ENCODE measurements around the gene TOR4A. TPM values are rescaled to one million over a fixed set of nuclear protein-coding genes. Genes with fewer than 3 reads are reported as not detected.

Gene TOR4A
- total and polyA plus RNA-seq, 12 donors, result 4.7 to 21.5 (median 16.5) TPM

DNA sequence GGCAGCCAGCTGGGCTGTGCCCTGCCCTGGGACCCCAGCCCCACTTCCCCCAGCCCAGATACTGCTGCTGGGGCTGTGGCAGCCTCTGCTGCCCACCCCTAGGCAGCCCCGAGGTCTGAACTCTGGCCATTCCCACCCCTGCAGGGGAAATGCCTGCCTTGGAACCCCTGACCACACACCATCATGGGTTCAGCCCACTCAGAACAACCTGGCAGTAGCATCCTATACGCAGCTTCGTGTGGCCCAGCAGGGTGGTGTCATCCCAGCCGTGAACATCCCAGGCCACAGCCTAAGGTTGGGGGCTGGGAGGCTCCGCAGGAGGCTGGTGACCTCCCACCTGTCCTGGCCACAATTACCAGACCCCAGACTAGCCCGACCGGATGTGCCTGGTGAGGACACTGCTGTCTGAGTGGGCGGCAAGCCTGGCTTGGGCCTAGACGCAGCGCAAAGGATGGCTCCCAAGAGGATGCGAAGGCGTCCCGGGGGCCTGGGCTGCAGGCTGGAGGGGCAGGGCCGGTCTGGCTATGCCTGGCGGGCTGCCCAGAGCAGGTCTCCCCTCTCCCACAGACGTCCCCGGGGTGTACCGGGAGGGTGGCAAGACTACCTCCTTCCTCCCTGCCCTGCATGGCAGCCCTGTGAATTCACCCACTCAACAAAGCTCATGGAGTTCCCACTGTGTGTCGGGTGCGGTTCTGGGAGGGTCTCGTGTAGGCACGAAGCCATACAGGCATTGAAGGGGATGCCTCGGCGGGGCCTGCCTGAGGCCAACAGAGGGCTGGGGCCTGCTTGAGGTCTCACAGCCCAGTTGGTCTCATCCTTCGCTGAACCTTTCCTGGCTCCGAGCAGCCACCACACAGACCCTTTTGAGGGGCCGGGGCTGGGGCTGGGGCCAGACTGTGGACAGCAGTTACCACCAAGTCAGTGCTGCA, 48.3 kb upstream of the TOR4A start:
- peaks cover 16 to 60% (median 58%) of the 10 kb centered on the region in 7 donors for H3K27me3 ChIP-seq
- TF ChIP-seq, protein P1, sequence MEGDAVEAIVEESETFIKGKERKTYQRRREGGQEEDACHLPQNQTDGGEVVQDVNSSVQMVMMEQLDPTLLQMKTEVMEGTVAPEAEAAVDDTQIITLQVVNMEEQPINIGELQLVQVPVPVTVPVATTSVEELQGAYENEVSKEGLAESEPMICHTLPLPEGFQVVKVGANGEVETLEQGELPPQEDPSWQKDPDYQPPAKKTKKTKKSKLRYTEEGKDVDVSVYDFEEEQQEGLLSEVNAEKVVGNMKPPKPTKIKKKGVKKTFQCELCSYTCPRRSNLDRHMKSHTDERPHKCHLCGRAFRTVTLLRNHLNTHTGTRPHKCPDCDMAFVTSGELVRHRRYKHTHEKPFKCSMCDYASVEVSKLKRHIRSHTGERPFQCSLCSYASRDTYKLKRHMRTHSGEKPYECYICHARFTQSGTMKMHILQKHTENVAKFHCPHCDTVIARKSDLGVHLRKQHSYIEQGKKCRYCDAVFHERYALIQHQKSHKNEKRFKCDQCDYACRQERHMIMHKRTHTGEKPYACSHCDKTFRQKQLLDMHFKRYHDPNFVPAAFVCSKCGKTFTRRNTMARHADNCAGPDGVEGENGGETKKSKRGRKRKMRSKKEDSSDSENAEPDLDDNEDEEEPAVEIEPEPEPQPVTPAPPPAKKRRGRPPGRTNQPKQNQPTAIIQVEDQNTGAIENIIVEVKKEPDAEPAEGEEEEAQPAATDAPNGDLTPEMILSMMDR (IDR thresholded peaks at IDR 0.05), result no peak

DNA sequence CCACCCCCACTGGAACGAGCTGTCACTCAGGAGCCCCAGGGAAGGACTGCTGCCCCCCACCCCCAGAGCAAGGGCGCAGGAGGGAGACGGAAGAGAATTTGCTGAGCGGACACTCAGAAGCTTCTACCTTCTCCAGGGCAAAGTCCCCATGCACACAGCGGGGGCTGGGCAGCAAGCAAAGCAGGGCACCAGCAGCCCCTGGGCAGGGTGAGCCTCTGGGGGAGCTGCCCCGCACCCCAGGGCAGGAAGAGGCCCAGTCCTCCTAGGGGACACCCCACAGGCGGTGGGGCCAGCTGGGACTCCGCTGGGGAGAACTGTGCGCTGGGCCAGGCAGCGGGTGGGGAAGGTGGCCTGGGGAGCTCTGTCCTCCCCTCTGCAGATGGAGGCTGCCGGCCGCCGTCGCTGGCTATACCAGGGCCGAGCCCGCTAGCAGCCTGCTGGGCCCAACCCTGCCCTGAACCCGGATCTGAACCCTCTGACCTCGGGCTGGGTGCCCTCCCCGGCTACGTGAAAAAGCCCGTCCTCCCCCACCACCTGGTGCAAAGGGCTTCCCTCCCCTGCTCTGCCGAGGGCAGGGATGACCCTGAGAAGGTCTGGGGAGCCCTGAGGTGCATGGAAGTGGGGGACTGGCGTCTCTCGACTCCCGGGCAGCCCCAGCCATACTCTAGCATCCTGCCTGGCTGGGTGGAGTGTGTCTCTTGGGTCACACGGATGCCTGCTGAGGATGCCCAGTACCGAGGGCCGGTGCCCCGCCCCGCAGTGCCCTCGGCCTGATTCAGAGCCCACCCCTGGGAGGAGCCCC, 47.4 kb upstream of the TOR4A start:
- Histone ChIP-seq H3K4me1 (peaks cover 0 to 7% (median 0%) of the 10 kb centered on the region in 9 donors), H3K4me3 (no peak overlapping the region), H3K36me3 (no peaks in the 10 kb centered on the region), H3K27me3 (peaks cover 16 to 67% (median 63%) of the 10 kb centered on the region in 7 donors), H3K27ac (no peak overlapping the region), H3K9me3 (no peaks in the 10 kb centered on the region)
- intact Hi-C loops (cut with DNase I), result loop anchor here in 8 of 10 donors (2.0 to 10.0 kb wide), 7 partner anchors 38 to 445 kb away; partner anchors contain the start of genes ANAPC2 (in 1 of the 8) and SSNA1 (in 1 of the 8)
- WGBS, 2 donors, result 63 to 64% methylated on average over 25 to 31 of the region's 31 CpGs
- no peak for ATAC-seq
- TF ChIP-seq, protein P1 (IDR thresholded peaks at IDR 0.05), result no peak
- DNase-seq, result no peak

More for the DNA sequence above, 48.3 kb upstream of the TOR4A start:
- no peak for DNase-seq
- WGBS, 2 donors, result 62 to 66% methylated on average over 25 to 27 of the region's 27 CpGs
- ATAC-seq, result no peak
- no peak overlapping the region for H3K4me3 ChIP-seq
- intact Hi-C loops (cut with DNase I), result loop anchor here in 7 of 10 donors (2.0 to 5.0 kb wide), 6 partner anchors 37 to 112 kb away; partner anchors contain the start of genes ANAPC2 (in 1 of the 7) and SSNA1 (in 1 of the 7)
- no peaks in the 10 kb centered on the region for H3K9me3 ChIP-seq
- no peak overlapping the region for H3K27ac ChIP-seq
- H3K36me3 ChIP-seq, result no peaks in the 10 kb centered on the region
- peaks cover 0 to 9% (median 3%) of the 10 kb centered on the region in 9 donors for H3K4me1 ChIP-seq

DNA sequence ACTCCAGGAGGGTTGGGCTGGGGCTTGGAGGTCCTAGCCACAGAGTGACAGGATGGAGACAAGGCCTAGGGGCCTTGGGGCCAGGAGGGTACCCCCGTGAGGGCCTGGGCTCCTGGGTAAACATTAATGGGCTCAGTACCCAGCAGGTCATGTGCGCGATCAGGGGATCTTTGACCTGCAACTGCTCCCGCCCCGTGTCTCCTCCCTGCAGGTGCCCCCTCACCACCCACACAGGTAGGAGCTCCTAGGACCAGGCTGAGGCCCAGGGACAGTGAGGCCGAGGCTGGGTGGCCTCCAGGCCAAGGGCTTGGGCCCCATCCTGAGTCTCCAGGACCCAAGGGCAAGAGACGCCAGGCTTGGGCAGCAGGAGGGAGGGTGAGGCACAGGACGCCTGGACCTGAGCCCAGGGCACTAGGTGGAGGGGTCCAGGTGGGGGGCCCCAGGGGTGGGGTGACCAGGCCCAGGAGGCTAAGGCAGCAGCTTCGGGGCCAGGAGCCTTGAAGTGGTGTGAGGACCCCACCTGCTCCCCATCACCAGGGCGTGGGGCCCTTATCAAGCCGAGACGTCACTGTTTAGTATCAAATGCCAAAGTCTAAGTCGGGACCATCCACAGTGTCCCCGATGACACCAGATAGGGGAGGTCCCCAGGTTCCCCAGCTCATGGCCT, 46.7 kb upstream of the TOR4A start, which contains the start of gene SLC34A3:
SLC34A3 (plus strand) TSS at position 197 of the 667 bp plus-strand sequence. CDS start 802 bp downstream, outside the sequence.
- no peak within 1 kb of the TSS for H3K27ac ChIP-seq
- WGBS, 2 donors, result 58 to 68% methylated on average over 14 of the region's 14 CpGs
- no peaks in the 10 kb centered on the region for H3K36me3 ChIP-seq
- peaks cover 0 to 11% (median 2%) of the 10 kb centered on the region in 9 donors for H3K4me1 ChIP-seq
- TF ChIP-seq, protein P1 (IDR thresholded peaks at IDR 0.05), result no peak
- H3K4me3 ChIP-seq, result no peak within 1 kb of the TSS
- no peaks in the 10 kb centered on the region for H3K9me3 ChIP-seq
- DNase-seq (no peak), ATAC-seq (no peak)
- peaks cover 16 to 69% (median 64%) of the 10 kb centered on the region in 7 donors for H3K27me3 ChIP-seq
- intact Hi-C loops (cut with DNase I), result loop anchor here in 1 of 10 donors (10.0 kb wide), 1 partner anchor 446 kb away; no protein-coding TSS in a partner anchor

Data from heart right ventricle (tissue), 16 donors.